Mucosa of gallbladder (tissue), 1 donor: Measurements from ENCODE around the gene PPP1R37. TPM values are rescaled to one million over a fixed set of nuclear protein-coding genes. Genes with fewer than 3 reads are reported as not detected.
"Not testable (repeated sequence)": the region's sequence is repeated elsewhere in the genome, so short reads cannot be mapped to it uniquely, and the experiment has no call there.

Source experiments
- DNase-seq: peaks from one replicate; pipeline ENCODE4 v3.0.0-alpha.2; 2020; ENCODE audit warnings: low spot score
- total RNA-seq: library from RNA; stranded (reverse); gene quantifications from one replicate; pipeline ENCODE4 v1.2.1, GENCODE V29; 2021
- donor health status: DM: no; HTN: no; CAD: no.

The PPP1R37 gene
- total RNA-seq, 1 donor from 2014 or later, result 83.4 TPM

DNA sequence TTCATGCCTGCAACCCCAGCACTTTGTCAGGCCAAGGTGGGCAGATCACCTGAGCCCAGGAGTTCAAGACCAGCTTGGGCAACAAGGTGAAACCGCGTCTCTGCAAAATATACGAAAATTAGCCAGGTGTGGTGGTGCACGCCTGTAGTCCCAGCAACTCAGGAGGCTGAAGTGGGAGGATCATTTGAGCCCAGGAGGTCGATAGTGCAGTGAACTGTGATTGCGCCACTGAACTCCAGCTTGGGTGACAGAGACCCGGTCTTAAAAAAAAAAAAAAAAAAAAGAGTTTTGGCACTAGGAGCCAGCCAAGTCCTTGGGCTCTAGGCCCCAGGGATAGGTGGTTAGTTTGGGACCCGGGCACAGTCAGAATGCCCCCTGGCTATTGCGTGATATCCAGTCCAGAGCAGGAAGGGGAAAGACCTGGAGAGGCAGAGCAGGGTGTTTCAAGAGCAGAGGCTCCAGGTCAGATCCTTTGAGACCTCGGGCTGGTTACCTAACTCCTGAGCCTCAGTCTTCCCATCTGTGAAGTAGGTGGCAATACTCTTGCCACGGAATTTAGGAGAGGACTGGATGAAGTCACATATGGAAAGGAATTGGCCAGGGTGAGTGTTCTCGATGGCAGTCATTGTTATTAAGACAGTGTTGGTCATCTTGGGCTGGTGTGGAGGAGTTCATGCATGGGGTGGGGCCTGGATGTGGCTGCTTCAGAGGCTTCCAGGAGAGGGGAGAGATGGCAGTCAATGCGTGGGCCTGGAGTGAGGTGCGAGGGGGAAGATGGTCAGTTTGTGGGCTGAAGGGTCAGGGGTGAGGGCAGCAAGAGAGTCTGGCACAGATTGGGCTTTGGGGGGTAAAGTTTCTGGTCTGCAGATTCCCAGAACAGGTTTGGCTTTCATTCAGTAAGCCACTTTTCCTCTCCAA is 2.8 kb downstream of the PPP1R37 start:
- DNase-seq, result no peak

DNA sequence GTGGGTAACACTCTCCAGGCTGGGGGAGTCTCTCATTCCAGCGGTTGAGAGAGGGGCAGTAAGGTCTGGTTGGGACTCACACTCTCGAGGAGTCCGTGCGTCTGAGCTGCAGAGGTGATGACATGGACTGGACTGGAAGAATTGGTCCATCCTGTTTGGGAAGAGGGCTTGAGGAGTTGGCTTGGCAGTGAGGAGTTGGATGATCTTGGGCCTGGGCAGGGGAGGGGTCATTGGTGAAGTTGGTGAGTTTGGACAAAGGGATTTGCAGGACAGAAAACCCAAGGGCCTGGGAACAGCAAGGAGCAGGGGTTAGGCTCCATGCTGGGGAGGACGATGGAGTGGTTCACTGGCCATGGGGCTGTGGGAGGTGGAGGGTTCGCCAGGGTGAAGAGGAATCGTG is 3.7 kb downstream of the PPP1R37 start:
- DNase-seq, result no peak

DNA sequence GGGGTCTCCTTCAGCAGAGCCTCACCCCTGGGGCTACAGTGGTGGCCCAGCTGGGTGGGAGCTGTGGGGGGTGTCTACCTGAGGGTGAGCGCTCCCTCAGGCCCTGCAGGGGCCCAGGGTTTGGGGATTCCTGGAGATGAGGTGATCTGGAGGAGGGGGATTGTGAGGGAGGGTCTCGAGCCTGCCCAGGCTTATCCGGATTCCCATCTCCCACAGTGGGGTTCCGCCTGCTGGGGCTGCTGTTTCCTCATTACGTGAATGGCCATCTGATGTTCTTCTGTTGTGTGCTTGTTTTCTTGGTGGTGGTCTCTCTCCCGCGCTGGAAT is 4.4 kb downstream of the PPP1R37 start:
- DNase-seq, result no peak

DNA sequence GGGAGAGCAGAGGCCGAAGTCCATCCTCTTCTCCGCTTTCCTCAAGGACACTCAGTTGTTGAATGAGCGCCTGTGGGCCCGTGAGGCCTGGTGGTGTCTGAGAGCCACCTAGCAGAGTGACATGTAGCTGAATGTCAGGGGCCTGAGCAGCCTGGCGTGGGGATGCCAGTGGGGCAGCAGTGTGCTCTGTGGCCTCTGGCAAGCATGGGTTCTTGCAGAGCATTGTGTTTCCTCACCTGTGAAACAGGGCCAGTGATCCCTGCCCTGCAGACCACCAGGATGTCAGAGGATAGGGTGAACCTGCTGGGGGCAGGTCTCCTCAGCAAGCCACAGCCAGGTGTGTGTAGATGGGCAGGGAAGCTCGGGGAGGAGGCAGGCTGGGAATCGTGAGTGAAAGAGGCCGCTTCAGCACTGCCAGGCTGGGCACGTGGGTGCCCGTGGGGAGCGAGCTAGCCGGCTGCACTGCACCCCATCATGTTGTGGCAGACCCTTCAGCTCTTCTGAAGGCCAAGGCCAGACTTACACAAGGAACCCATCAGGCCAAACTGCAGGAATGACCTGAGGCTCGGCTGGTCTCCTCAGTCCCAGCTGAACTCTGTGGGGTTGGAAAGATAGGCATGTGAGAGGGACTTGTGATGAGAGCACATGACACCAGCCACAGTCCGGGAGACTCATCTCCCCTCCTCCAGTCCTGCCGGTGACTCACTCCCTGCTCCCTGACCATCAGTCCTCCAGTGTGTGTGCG is 5.0 kb downstream of the PPP1R37 start:
- DNase-seq, result peak; percentile 84

DNA sequence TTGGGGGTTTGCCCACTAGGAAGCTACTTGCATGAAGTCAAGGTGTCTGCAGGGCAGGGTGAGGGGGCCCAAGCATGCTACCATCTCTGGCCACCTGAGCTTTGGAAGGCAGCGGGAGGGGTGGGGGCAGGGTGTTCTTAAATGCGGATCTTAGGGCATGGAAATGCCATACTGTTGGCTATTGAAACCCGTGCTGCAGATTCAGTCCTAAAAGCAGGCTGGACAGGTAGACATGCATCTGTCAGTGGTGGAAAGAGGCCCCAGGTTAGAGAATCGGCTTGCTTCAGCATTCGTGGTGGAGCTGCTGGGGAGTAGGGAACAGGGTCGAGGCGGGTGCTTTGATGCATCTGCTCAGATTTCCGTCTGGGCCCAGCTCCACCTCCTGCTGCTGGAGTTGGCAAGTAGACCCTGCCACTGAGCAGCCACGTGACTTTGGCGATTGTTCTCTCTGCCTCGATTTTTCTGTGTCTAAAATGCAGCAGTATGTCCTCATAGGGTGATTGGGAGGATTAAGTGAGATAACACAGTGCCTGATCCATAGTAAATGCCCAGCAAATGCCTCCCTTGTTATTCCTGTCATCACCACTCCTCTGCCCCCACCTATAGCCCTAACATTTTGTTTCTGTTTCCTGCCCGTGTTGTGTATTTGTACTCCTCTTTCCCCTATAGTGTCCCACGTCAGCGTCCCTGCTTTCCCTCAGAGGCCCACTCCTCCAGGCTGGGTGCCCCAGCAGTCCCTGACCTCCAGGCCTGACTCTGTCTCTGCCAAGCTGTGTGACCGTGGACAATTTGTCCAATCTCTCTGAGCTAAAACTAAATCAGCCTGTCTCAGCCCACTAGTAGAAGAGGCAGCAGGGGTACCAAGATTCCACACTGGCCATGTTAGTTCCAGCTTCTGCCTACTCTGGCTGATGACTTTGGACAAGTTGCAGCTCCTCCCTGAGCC is 5.8 kb downstream of the PPP1R37 start:
- DNase-seq, result peak; percentile 76

DNA sequence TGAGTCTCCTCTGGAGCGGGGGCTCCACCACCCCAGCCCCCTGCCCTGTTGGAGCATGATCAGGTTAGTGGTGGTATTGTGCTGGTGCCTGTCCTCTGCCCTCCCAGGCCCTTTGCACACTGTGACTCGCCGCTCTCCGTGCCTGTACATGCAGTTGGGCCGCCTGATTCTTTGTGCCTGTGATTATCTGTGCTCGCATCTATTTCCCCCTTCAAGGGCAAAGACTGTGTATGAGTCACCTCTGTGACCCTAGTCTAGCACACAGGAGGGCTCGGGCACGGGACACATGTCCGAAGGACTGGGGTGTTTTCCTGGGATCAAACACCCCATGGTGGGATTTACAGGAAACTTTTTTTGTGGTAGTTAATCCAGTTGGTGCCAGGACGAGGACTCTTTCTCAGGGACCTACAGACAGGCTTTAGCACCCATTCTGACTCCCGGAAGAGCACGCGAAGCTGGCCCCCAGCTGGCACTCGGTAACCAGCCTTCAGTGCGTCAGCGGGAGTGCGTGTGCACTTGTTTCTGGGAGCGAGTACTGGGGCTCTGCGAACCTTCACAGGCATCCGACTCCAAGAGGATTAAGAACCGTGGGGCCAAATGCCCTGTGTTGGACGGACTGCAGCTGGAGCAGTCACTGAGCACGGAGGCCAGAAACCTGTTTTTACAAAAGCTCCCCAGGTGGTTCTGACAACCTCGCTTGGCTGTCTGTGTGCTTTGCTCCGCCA is 6.7 kb downstream of the PPP1R37 start:
- no peak for DNase-seq

DNA sequence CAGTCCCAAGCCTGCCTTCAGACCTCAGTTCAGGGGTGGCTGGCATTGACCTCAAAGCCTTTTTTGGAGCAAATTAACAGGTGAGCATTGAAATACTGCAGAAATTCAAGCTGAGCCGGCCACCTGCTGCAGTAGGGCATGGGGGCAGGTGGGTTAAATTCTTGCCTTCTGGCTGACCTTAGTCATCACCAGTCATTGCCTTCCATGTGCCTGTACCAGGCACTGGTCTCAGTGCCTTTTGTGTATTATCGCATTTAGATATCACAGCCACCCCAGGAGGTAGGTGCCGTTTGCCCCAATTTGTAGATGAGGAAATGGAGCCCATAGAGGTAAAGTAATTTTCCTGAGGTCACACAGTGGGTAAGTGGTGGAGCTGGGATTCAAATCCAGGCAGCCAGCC is 7.2 kb downstream of the PPP1R37 start:
- DNase-seq, result no peak

DNA sequence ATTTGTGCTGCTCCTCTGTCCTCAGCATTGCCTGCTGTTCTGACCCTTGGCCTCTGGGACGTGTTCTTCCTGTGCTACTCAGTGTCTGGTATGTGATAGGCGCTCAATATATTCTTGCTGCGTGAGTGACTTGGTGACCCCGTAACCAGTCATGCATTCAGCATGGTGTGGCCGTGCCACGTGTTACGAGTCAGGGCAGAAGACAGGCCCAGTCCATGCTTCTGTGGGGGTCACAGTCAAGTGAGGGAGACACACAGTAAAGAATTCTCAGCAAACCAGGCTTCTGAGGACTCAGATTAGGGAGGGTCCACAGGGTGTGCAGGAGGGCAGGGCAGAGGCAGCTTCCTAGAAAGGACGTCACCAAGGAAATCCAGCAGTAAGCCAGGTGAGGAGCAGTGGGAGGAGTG is 7.9 kb downstream of the PPP1R37 start:
- peak; percentile 83 for DNase-seq

DNA sequence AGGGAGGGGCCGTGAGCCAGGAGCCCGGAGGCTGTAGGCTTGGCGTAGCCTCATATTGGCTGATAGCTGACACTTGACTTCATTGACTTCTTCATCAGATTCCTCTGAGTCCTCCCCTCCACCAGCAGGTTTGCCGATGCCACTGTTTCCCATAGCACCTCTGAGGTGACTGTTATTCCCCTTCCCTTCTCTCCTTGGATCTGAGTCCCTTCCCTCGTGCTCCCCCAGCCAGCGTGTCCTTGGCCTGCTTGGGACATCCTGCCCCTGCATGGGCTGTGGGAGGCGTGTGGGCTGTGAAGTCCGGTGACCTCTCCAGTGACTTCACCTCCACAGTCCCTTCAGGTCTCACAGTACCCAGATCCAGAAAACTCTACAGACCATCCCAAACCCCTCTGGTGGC is 8.8 kb downstream of the PPP1R37 start:
- DNase-seq, result no peak

DNA sequence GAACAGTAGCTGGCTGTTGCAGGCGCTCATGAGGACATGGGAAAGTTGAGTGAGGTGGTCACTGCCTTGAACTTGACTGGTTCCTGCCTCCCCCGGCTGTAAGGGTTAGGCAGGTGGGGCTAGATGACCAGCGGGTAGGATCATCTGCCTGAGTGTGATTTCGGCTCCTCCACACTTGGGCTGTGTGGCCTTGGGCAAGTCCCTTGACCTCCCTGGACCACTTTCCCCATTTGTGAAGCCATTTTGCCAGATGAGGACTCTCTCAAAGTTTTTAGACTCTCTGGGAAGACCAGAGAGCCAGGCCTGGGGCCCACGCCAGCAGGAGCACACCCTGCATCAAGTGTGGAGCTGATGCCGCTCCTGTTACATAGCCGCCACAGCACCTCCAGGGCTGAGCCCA is 9.5 kb downstream of the PPP1R37 start:
- no peak for DNase-seq

DNA sequence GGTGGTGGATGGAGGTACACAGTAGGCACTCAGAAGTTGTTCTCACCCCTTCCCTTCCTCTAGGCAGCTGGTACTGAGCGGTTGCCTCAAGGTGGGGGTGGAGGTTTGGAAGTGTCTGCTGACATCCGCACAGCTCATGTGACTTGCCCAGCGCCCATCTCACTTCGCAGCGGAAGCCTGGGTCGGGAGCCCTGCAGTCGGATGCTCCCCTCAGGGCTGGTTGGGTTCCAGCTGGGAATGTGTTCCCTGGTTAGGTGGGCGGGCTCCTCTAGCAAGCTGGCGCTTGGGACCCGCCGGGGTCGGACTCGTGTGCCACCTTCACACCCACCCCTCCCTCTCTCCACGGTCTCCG is 10.2 kb downstream of the PPP1R37 start:
- DNase-seq, result no peak

DNA sequence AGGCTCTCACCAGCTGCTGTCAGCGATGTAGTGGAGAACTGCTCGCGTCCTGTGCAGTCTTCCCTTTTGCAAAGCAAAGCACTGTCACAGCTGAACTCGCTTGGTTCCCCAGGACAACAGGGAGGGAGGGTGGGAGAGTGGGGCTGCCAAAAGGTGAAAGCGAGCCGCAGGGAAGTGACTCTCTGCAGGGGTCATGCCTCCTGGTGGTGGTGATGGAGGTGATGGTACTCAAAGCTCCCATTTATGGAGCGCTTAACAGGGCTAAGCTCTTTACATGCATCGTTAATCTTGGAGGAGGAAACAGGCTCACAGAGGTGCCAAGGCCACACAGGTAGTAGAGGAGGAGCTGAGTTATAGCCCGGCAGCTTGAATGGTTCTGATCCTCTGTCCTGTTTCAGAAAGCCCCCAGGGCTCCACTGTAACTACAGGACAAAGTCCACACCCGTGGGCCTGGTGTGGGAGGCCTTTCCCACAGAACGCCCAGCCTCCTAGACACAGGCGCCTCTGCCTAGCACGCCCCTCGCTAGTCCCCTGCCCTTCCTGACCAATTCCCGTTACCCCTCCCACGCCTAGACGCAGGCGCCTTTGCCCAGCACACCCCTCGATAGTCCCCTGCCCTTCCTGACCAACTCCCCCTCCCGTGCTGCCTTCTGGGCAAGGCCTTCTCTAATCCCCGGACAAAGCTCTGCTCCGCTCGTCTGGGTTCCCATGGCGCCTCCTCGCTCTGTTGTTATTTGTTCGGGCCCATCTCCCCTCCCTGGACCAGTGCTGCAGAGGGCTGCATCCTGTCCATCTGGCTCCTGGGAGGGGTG is 10.7 kb downstream of the PPP1R37 start:
- DNase-seq, result no peak

DNA sequence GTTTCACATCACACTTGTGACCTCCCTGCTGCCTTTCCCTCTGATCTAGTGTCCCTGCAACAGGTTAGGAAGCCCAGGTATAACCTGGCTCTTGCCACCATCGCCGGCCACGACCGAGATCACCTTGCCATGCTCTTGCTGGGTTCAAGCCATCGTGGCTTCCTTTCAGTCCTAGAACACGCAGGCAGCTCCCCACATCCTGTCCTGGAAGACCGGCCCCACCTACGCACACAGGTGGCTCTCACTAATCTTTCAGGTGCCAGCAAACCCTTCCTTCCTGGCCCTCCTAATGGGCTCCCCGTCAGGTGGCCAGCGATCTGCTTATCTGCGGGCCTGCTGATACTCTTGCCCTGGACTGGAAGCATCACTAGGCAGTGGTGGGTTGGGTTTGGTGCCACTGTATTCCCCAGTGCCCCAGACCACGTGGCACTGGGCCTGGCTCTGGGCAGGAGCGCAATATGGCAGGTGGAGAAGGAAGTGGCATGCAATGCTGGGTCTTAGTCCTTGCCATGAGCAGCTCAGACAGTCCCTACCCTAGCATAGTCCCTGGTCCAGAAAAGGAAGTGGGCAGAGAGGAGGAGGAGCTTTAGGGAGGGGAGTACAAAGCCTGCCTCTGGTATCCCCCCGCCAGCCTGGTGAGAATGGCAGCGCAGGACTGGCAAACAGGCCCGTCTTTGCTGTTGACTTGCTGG is 11.8 kb downstream of the PPP1R37 start:
- no peak for DNase-seq

DNA sequence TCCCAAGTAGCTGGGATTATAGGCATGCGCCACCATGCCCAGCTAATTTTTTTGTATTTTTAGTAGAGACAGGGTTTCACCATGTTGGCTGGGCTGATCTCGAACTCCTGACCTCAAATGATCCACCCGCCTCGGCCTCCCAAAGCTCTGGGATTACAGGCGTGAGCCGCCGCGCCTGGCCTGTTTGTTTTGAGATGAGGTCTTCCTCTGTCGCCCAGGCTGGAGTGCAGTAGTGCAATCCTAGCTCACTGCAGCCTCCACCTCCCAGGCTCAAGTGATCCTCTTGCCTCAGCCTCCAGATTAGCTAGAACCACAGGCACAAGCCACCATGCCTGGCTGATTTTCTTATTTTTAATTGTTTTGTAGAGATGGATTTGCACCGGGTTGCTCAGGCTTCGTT is 13.4 kb downstream of the PPP1R37 start:
- not testable (repeated sequence) for DNase-seq

DNA sequence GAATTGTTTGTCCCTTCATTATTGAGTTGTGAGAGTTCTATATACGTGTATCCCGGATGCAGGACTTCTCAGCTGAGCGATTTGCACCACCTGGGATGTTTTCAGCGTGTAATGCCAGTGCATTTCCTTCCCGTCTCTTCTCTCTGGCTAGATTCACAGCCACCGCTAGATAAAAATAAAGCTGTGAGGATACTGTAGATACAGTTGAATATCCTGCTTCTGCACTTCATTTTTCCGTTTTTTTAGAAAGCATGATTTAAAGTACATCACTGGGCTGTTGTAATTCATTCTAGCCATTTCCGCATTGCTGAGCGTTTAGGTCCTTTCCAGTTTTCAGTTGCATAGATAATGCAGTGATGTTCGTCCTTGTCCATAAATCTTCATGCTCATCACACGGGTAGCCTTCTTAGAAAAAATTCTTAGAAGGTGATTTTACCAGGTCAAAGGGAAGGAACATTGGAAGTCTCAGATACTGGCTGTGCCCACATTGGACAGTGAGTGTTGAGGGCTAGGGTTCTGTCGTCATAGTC is 14.7 kb downstream of the PPP1R37 start:
- no peak for DNase-seq

DNA sequence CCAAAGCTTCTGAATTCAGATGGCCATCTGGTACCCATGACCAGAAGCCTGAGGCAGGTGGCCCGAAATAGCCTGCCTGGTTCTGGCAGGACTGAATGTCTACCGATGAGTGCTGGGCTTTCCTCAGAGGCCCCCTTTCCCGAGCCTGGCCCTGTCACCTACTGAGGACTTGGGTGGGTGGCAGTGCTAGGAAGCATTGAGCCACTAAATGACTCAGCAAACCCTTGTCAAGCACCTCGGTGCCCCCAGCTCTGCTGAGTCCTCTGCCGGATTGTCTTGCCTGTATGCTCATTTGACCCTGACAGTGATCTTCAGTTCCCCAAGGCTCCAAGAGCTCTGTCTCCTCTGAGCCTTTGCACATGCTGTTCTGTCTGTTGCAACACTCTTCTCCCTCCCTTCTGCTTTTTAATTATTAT is 17.9 kb downstream of the PPP1R37 start:
- DNase-seq, result no peak

DNA sequence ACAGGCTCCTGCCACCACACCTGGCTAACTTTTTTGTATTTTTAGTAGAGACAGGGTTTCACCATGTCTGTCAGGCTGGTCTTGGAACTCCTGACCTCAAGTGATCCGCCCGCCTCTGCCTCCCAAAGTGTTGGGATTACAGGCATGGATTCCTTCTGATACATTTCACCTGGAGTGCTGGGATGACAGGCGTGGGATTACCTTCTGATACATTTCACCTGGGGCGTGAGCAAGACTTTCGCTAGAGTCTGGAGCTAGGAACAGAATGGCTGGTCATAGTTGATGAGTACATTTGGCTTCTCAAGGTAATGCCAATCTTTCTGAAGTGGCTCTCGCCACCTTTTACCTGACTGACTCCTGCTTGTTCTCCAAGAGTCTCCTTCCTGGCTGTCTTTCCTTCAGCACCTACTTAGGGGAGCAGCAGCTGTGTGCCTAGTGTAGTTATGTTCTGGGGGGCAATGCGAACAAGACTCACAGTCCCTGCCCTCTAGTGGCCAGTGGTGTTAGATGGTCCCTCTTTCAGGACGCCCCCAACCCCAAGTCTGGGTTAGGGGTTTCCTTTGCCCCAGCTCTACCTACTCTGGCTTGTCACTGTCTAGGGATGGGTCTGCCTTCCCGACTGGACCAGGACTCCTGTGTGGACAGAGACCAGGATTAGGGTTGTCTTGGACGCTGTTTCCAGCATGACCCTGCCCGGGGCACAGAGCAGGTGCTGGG is 19.3 kb downstream of the PPP1R37 start:
- no peak for DNase-seq

DNA sequence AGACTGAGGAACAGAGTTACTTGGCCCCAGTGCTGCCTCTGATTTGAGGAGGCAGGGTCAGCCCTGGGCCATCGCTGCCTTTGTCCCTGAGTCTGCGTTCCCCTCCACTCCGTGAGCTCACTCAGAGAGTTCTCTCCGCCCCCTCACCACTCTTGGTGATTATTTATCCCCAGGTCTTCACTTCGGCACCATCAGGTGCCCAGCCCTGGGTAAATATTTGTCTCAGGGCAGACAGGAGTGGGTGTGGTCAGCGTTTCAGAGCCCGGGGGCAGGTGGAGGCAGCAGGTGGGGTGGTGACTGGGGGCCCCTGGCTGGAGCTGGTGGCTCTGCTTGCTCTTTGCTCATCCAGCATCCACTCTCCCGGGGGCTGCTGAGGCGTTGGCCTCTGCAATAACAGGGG is 20.6 kb downstream of the PPP1R37 start:
- peak; percentile 64 for DNase-seq

DNA sequence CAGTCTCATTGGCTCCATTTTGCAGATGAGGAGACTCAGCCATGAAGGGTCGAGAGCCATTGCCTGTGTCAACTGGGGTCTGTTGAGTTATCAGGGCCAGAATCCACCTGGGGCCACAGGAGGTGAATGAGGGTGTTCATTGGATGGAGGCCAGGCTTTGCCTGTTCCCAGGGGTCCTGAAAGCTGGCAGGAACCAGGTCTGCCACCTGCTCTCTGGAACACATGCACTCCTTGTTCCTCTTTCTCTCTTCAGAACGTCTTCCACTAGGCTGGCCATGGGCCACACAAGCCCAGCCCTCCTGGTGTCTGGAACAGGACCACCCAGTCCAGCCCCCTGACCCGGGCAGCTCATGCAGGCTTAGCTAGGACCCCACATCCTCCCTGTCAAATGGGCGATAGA is 21.1 kb downstream of the PPP1R37 start:
- DNase-seq, result no peak
